Measurements from ENCODE around the gene ELMO1. TPM values are rescaled to one million over a fixed set of nuclear protein-coding genes. Genes with fewer than 3 reads are reported as not detected.

The ELMO1 gene
- total and polyA plus RNA-seq, 2 of the 13 experiments (the other 11 are each of a cell fraction or from before 2014, with no cell fraction given) = 0.11 to 0.17 TPM

GRCh38 chr7:37048674-37049073, 400.0 kb downstream of the ELMO1 start (continued):
- TF ChIP-seq SOX13 (IDR thresholded peaks at IDR 0.05) (no peak), SOX13 (CRISPR knock-in tag; conservative IDR thresholded peaks at IDR 0.05 in 1 of 2, IDR thresholded peaks at IDR 0.05 in 1 of 2) (0 out of 4 replicates have a peak, but pooled peaks of 1 of the 2 experiments have one; percentile 5), PRMT3 (CRISPR knock-in tag; IDR thresholded peaks at IDR 0.05; ENCODE audit: borderline replicate concordance, low read depth) (no peak), SIX1 (CRISPR knock-in tag; IDR thresholded peaks at IDR 0.05; ENCODE audit: borderline replicate concordance) (peak; percentile 83), SIX4 (CRISPR knock-in tag; IDR thresholded peaks at IDR 0.05) (peak; percentile 51; the same call in 1 of the 2 replicates), HNF4A (CRISPR knock-in tag; IDR thresholded peaks at IDR 0.05) (0 out of 2 replicates have a peak, but pooled peaks have one; percentile 5), ZNF547 (CRISPR knock-in tag; IDR thresholded peaks at IDR 0.05) (no peak), SCMH1 (CRISPR knock-in tag; IDR thresholded peaks at IDR 0.05; ENCODE audit: borderline replicate concordance) (no peak), CCDC6 (CRISPR knock-in tag; IDR thresholded peaks at IDR 0.05) (no peak), FOXA1 (IDR thresholded peaks at IDR 0.05) (no peak), FOXA1 (CRISPR knock-in tag; IDR thresholded peaks at IDR 0.05) (no peak)
- TF ChIP-seq, protein P1, sequence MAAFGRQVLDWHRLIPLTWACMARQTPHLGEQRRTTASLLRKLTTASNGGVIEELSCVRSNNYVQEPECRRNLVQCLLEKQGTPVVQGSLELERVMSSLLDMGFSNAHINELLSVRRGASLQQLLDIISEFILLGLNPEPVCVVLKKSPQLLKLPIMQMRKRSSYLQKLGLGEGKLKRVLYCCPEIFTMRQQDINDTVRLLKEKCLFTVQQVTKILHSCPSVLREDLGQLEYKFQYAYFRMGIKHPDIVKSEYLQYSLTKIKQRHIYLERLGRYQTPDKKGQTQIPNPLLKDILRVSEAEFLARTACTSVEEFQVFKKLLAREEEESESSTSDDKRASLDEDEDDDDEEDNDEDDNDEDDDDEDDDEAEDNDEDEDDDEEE (CRISPR knock-in tag; IDR thresholded peaks at IDR 0.05) = no peak
- TF ChIP-seq, protein P2, sequence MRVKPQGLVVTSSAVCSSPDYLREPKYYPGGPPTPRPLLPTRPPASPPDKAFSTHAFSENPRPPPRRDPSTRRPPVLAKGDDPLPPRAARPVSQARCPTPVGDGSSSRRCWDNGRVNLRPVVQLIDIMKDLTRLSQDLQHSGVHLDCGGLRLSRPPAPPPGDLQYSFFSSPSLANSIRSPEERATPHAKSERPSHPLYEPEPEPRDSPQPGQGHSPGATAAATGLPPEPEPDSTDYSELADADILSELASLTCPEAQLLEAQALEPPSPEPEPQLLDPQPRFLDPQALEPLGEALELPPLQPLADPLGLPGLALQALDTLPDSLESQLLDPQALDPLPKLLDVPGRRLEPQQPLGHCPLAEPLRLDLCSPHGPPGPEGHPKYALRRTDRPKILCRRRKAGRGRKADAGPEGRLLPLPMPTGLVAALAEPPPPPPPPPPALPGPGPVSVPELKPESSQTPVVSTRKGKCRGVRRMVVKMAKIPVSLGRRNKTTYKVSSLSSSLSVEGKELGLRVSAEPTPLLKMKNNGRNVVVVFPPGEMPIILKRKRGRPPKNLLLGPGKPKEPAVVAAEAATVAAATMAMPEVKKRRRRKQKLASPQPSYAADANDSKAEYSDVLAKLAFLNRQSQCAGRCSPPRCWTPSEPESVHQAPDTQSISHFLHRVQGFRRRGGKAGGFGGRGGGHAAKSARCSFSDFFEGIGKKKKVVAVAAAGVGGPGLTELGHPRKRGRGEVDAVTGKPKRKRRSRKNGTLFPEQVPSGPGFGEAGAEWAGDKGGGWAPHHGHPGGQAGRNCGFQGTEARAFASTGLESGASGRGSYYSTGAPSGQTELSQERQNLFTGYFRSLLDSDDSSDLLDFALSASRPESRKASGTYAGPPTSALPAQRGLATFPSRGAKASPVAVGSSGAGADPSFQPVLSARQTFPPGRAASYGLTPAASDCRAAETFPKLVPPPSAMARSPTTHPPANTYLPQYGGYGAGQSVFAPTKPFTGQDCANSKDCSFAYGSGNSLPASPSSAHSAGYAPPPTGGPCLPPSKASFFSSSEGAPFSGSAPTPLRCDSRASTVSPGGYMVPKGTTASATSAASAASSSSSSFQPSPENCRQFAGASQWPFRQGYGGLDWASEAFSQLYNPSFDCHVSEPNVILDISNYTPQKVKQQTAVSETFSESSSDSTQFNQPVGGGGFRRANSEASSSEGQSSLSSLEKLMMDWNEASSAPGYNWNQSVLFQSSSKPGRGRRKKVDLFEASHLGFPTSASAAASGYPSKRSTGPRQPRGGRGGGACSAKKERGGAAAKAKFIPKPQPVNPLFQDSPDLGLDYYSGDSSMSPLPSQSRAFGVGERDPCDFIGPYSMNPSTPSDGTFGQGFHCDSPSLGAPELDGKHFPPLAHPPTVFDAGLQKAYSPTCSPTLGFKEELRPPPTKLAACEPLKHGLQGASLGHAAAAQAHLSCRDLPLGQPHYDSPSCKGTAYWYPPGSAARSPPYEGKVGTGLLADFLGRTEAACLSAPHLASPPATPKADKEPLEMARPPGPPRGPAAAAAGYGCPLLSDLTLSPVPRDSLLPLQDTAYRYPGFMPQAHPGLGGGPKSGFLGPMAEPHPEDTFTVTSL (CRISPR knock-in tag; IDR thresholded peaks at IDR 0.05; ENCODE audit: borderline replicate concordance) = no peak

Measured in HepG2 (cell line).